Neural progenitor cell (in vitro differentiated cells): ENCODE measurements around the gene FKBP3. TPM values are rescaled to one million over a fixed set of nuclear protein-coding genes. Genes with fewer than 3 reads are reported as not detected.

Source experiments
- DNase-seq: peaks from one replicate; pipeline ENCODE4 v3.0.0-alpha.2; 2016; ENCODE audit warnings: low spot score
- H2AFZ ChIP-seq: fragments of 200-600 bp; sonication (generic); replicated peaks from 2 replicates; pipeline ENCODE4 v1.6.1; 2016; ENCODE audit warnings: antibody characterized with exemption
- H3F3A ChIP-seq: fragments of 200-600 bp; sonication (generic); 2 replicates; pipeline ENCODE4 v1.6.1; 2016; ENCODE audit warnings: antibody characterized with exemption, low read depth
- H3K27ac ChIP-seq: fragments of 200-600 bp; sonication (generic); 2 replicates; pipeline ENCODE4 v1.5.1; 2016; ENCODE audit warnings: mild to moderate bottlenecking
- H3K27me3 ChIP-seq: fragments of 200-600 bp; sonication (generic); 2 replicates; pipeline ENCODE4 v1.6.1; 2016; ENCODE audit warnings: mild to moderate bottlenecking, moderate library complexity
- H3K36me3 ChIP-seq: fragments of 200-600 bp; sonication (generic); 2 replicates; pipeline ENCODE4 v1.5.1; 2016
- H3K4me1 ChIP-seq: fragments of 200-600 bp; sonication (generic); 2 replicates; pipeline ENCODE4 v1.6.1; 2016; ENCODE audit warnings: mixed run types
- H3K4me2 ChIP-seq: fragments of 200-600 bp; sonication (generic); 2 replicates; pipeline ENCODE4 v1.6.1; 2016
- H3K4me3 ChIP-seq: fragments of 200-600 bp; sonication (generic); 2 replicates; pipeline ENCODE4 v1.5.1; 2016
- H3K79me2 ChIP-seq: fragments of 200-600 bp; sonication (generic); 2 replicates; pipeline ENCODE4 v1.6.1; 2016; ENCODE audit warnings: low read depth
- H3K9ac ChIP-seq: fragments of 200-600 bp; sonication (generic); 2 replicates; pipeline ENCODE4 v1.6.1; 2016
- H3K9me3 ChIP-seq: fragments of 200-600 bp; sonication (generic); 2 replicates; pipeline ENCODE4 v1.5.1; 2016; ENCODE audit warnings: low read depth
- H4K20me1 ChIP-seq: fragments of 200-600 bp; sonication (generic); 2 replicates; pipeline ENCODE4 v1.6.1; 2016; ENCODE audit warnings: low read depth
- H3K27ac Mint-ChIP-seq: 3 replicates; pipeline ENCODE4 v1.8.0; 2021; ENCODE audit warnings: mixed read lengths
- H3K27me3 Mint-ChIP-seq: 2 replicates; pipeline ENCODE4 v1.8.0; 2022; ENCODE audit warnings: low read depth, mild to moderate bottlenecking, inconsistent platforms, moderate library complexity, mixed read lengths; ENCODE audit not compliant: insufficient read depth
- H3K36me3 Mint-ChIP-seq: 3 replicates; pipeline ENCODE4 v1.8.0; 2021; ENCODE audit warnings: mixed read lengths
- H3K4me1 Mint-ChIP-seq: 3 replicates; pipeline ENCODE4 v1.8.0; 2021; ENCODE audit warnings: mixed read lengths
- H3K4me3 Mint-ChIP-seq: 3 replicates; pipeline ENCODE4 v1.8.0; 2021; ENCODE audit warnings: mild to moderate bottlenecking, moderate library complexity, mixed read lengths
- H3K9me3 Mint-ChIP-seq: 3 replicates; pipeline ENCODE4 v1.8.0; 2020; ENCODE audit warnings: mixed read lengths
- EZH2 ChIP-seq: fragments of 200-600 bp; sonication (generic); IDR thresholded peaks from 2 replicates; pipeline ENCODE4 v1.6.1; 2017; ENCODE audit warnings: antibody characterized with exemption, mild to moderate bottlenecking, moderate library complexity
- EZH2phosphoT487 ChIP-seq: fragments of 200-600 bp; sonication (generic); IDR thresholded peaks from 2 replicates; pipeline ENCODE4 v1.6.1; 2017; ENCODE audit warnings: antibody characterized with exemption
- total RNA-seq: library from RNA; depleted of rRNA; stranded (reverse); fragments of >200 nt; gene quantifications from 2 replicates; pipeline ENCODE4 v1.2.3, GENCODE V29; 2015; ENCODE audit warnings: low replicate concordance
- TF ChIP-seq, protein P1 (sequence below): fragments of 200-600 bp; sonication (generic); IDR thresholded peaks from 2 replicates; pipeline ENCODE4 v1.5.1; 2017; ENCODE audit warnings: antibody characterized with exemption, mild to moderate bottlenecking

The FKBP3 gene
- total RNA-seq, 1 donor from 2014 or later: 209 TPM

DNA sequence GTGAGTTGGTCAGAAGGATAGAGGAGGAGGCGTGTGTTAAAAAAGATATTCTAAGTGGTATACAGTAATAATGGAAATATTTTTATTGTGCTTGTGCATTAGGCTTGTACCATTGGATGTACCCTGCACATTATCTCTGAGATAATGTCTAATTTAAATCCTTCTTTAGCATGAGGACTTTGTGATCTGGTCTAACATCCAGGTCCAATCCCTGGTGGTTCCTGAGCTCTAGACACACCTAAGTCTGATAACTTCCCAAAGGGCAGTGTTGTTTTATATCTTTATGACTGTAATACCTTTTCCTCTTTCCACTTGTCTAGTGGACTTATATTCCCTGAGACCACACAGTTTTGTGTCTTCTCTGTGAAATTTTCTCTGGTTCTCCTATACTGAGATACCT, 29.7 kb downstream of the FKBP3 start:
- Histone ChIP-seq H3K36me3 (peaks cover 27% of the 10 kb centered on the region), H3K9me3 (no peaks in the 10 kb centered on the region), H3F3A (no peaks in the 10 kb centered on the region), H3K4me2 (no peak overlapping the region), H3K4me3 (no peak overlapping the region), H3K27ac (no peak overlapping the region), H2AFZ (no peak overlapping the region), H3K9ac (no peak overlapping the region), H4K20me1 (peaks cover 7% of the 10 kb centered on the region), H3K27me3 (no peaks in the 10 kb centered on the region), H3K4me1 (peaks cover 11% of the 10 kb centered on the region), H3K79me2 (peaks cover 28% of the 10 kb centered on the region)
- peaks cover 10% of the 10 kb centered on the region for H3K36me3 Mint-ChIP-seq
- DNase-seq: no peak
- no peak overlapping the region for H3K4me3 Mint-ChIP-seq
- TF ChIP-seq, protein P1, sequence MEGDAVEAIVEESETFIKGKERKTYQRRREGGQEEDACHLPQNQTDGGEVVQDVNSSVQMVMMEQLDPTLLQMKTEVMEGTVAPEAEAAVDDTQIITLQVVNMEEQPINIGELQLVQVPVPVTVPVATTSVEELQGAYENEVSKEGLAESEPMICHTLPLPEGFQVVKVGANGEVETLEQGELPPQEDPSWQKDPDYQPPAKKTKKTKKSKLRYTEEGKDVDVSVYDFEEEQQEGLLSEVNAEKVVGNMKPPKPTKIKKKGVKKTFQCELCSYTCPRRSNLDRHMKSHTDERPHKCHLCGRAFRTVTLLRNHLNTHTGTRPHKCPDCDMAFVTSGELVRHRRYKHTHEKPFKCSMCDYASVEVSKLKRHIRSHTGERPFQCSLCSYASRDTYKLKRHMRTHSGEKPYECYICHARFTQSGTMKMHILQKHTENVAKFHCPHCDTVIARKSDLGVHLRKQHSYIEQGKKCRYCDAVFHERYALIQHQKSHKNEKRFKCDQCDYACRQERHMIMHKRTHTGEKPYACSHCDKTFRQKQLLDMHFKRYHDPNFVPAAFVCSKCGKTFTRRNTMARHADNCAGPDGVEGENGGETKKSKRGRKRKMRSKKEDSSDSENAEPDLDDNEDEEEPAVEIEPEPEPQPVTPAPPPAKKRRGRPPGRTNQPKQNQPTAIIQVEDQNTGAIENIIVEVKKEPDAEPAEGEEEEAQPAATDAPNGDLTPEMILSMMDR: no peak
- no peak for TF ChIP-seq EZH2phosphoT487
- no peaks in the 10 kb centered on the region for H3K9me3 Mint-ChIP-seq
- H3K27ac Mint-ChIP-seq: no peak overlapping the region
- peaks cover 5% of the 10 kb centered on the region for H3K4me1 Mint-ChIP-seq
- no peaks in the 10 kb centered on the region for H3K27me3 Mint-ChIP-seq

- Histone ChIP-seq H3K4me3 (peak overlapping the region; percentile 4), H3K27me3 (no peaks in the 10 kb centered on the region), H3K79me2 (peaks cover 33% of the 10 kb centered on the region), H3K27ac (no peak overlapping the region), H3K36me3 (peaks cover 25% of the 10 kb centered on the region), H3K9ac (no peak overlapping the region), H3K4me2 (peak overlapping the region; percentile 49), H4K20me1 (peaks cover 7% of the 10 kb centered on the region), H3K4me1 (peaks cover 11% of the 10 kb centered on the region), H2AFZ (no peak overlapping the region), H3F3A (no peaks in the 10 kb centered on the region), H3K9me3 (no peaks in the 10 kb centered on the region)
- Mint-ChIP-seq H3K4me3 (no peak overlapping the region), H3K27me3 (no peaks in the 10 kb centered on the region), H3K4me1 (peaks cover 5% of the 10 kb centered on the region), H3K36me3 (peaks cover 15% of the 10 kb centered on the region), H3K27ac (peak overlapping the region; percentile 15), H3K9me3 (no peaks in the 10 kb centered on the region)
- peak; percentile 63 for DNase-seq
- TF ChIP-seq EZH2phosphoT487 (no peak), EZH2 (no peak)
- TF ChIP-seq, protein P1: no peak
These were observed 30.5 kb downstream of the FKBP3 start for GRCh38 chr14:45103806-45104205.

DNA sequence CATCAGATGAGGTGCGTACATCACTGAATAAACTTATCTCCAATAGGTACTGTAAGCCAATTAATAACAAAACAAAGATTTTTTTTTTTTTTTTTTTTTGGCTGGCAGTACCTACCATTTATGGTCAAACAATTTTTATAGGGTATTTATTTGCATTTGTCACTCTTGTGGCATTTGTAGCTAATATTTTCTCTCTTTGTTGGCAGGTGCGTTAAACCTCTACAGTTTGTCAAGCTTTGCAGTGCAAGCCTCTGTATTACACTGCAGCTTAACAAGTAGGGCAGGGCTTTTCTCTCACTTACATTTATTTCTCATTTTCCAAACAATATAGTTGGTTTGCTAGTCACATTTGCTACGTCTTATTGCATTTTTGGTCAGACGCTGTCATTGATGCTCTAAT, 38.1 kb downstream of the FKBP3 start:
- Histone ChIP-seq H3K36me3 (peaks cover 37% of the 10 kb centered on the region), H3K4me3 (no peak overlapping the region), H4K20me1 (peaks cover 48% of the 10 kb centered on the region), H2AFZ (no peak overlapping the region), H3K4me2 (no peak overlapping the region), H3K4me1 (no peaks in the 10 kb centered on the region), H3K27me3 (no peaks in the 10 kb centered on the region), H3K79me2 (peaks cover 76% of the 10 kb centered on the region), H3K9me3 (no peaks in the 10 kb centered on the region), H3K9ac (no peak overlapping the region), H3F3A (no peaks in the 10 kb centered on the region), H3K27ac (no peak overlapping the region)
- TF ChIP-seq, protein P1: no peak
- TF ChIP-seq EZH2 (no peak), EZH2phosphoT487 (no peak)
- Mint-ChIP-seq H3K36me3 (peaks cover 41% of the 10 kb centered on the region), H3K27ac (no peak overlapping the region), H3K4me1 (no peaks in the 10 kb centered on the region), H3K9me3 (no peaks in the 10 kb centered on the region), H3K4me3 (no peak overlapping the region), H3K27me3 (peaks cover 2% of the 10 kb centered on the region)
- DNase-seq: no peak
